Measurements from ENCODE around the gene ZBTB7C. TPM values are rescaled to one million over a fixed set of nuclear protein-coding genes. Genes with fewer than 3 reads are reported as not detected.

ZBTB7C gene
- total RNA-seq, 1 experiment from 2014 or later = 0.33 TPM

- H3K4me3 Mint-ChIP-seq = no peak overlapping the region
- no peak overlapping the region for H2BK15ac ChIP-seq (ENCODE audit: low read depth, low read length)
These were observed 309.0 kb downstream of the ZBTB7C start for GRCh38 chr18:48100165-48100575.

More at GRCh38 chr18:48100165-48100575, 309.0 kb downstream of the ZBTB7C start:
- H2AK5ac ChIP-seq (ENCODE audit: insufficient read length, low read length) = no peak overlapping the region
- H3K14ac ChIP-seq (ENCODE audit: insufficient read depth, low read length) = no peak overlapping the region
- peaks cover 3% of the 10 kb centered on the region; the same call in 1 of the 2 replicates for H3K4me1 ChIP-seq (ENCODE audit: insufficient read depth, low read length)
- H3K27ac Mint-ChIP-seq = no peak overlapping the region
- H3K18ac ChIP-seq (ENCODE audit: insufficient read length, low read depth, low read length) = no peak overlapping the region
- H3K9me3 ChIP-seq (ENCODE audit: control insufficient read depth, low read depth, low read length) = no peaks in the 10 kb centered on the region
- H2BK12ac ChIP-seq (ENCODE audit: insufficient read length, low read depth, low read length) = no peak overlapping the region
- H3K23me2 ChIP-seq (ENCODE audit: insufficient read length, low read depth, low read length, poor library complexity, severe bottlenecking) = no peaks in the 10 kb centered on the region
- H4K91ac ChIP-seq (ENCODE audit: insufficient read length, low read depth, low read length) = no peak overlapping the region
- H3K27me3 Mint-ChIP-seq (ENCODE audit: low read depth) = peaks cover 5% of the 10 kb centered on the region; the same call in 1 of the 2 replicates
- no peaks in the 10 kb centered on the region for H4K20me1 ChIP-seq (ENCODE audit: control insufficient read depth, insufficient read depth, insufficient read length)
- H2AFZ ChIP-seq (ENCODE audit: low read length) = no peak overlapping the region
- H3K9me3 Mint-ChIP-seq = no peaks in the 10 kb centered on the region
- H3K4me2 ChIP-seq (ENCODE audit: insufficient read depth, insufficient read length, low read length) = no peak overlapping the region
- no peak overlapping the region for H3T11ph ChIP-seq (ENCODE audit: low read length)
- no peaks in the 10 kb centered on the region for H3K79me2 ChIP-seq (ENCODE audit: insufficient read depth, low read length)
- no peaks in the 10 kb centered on the region for H3K79me1 ChIP-seq (ENCODE audit: insufficient read depth, low read depth, low read length, poor library complexity, severe bottlenecking)
- H2BK20ac ChIP-seq (ENCODE audit: low read depth, low read length, poor library complexity, severe bottlenecking) = no peak overlapping the region
- DNase-seq = no peak
- H4K8ac ChIP-seq (replicated peaks; ENCODE audit: insufficient read length, low read depth, low read length) = no peak overlapping the region
- WGBS (ENCODE audit: extremely low coverage, insufficient read length, low lambda C conversion rate) = no CpG with 5 or more reads among the region's 8 CpGs
- H3K4ac ChIP-seq (ENCODE audit: low read depth, low read length) = no peak overlapping the region
- TF ChIP-seq, protein P1, sequence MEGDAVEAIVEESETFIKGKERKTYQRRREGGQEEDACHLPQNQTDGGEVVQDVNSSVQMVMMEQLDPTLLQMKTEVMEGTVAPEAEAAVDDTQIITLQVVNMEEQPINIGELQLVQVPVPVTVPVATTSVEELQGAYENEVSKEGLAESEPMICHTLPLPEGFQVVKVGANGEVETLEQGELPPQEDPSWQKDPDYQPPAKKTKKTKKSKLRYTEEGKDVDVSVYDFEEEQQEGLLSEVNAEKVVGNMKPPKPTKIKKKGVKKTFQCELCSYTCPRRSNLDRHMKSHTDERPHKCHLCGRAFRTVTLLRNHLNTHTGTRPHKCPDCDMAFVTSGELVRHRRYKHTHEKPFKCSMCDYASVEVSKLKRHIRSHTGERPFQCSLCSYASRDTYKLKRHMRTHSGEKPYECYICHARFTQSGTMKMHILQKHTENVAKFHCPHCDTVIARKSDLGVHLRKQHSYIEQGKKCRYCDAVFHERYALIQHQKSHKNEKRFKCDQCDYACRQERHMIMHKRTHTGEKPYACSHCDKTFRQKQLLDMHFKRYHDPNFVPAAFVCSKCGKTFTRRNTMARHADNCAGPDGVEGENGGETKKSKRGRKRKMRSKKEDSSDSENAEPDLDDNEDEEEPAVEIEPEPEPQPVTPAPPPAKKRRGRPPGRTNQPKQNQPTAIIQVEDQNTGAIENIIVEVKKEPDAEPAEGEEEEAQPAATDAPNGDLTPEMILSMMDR (conservative IDR thresholded peaks at IDR 0.05) = no peak
- no peak overlapping the region for H3K9ac ChIP-seq (ENCODE audit: extremely low read depth, insufficient read length, low read length)
- no peak overlapping the region for H3K23ac ChIP-seq (ENCODE audit: insufficient read length, low read depth, low read length)
- no peak overlapping the region for H3K27ac ChIP-seq (ENCODE audit: insufficient read length, low read depth, low read length)
- H3K36me3 Mint-ChIP-seq (ENCODE audit: insufficient read depth in 1 of 3, low read depth in 3 of 3) = no peaks in the 10 kb centered on the region
- peaks cover 12 to 27% of the 10 kb centered on the region in 2 experiments for H3K4me1 Mint-ChIP-seq
- no peak overlapping the region for H3K56ac ChIP-seq (ENCODE audit: insufficient read length, low read depth, low read length)
- no peaks in the 10 kb centered on the region for H3K27me3 ChIP-seq (ENCODE audit: insufficient read depth, low read length)
- no peak overlapping the region for H2BK120ac ChIP-seq (ENCODE audit: low read depth, low read length, poor library complexity, severe bottlenecking)
- H2BK5ac ChIP-seq (ENCODE audit: insufficient read length, low read length) = no peak overlapping the region
- no peak overlapping the region for H4K5ac ChIP-seq (ENCODE audit: insufficient read length, low read depth, low read length)

All from H9 (cell line).